PC-9 (cell line): ENCODE measurements around the gene SLC46A2. TPM values are rescaled to one million over a fixed set of nuclear protein-coding genes. Genes with fewer than 3 reads are reported as not detected.

Source experiments
- BruUV-seq: library from RNA; stranded (reverse); fragments of 400-500 nt; replicated peaks from 2 replicates; lab custom pipeline; 2021; lab: Mats Ljungman, UMichigan
- CTCF ChIA-PET: fragments of 300-600 bp; sonication (Branson Sonifier 250); formaldehyde crosslinking; loops from one replicate; lab custom pipeline; 2022; ENCODE audit warnings: antibody characterized with exemption; lab: Charles Lee
- POLR2A ChIA-PET: fragments of 300-600 bp; sonication (Branson Sonifier 250); formaldehyde crosslinking; loops from one replicate; lab custom pipeline; 2022; ENCODE audit warnings: antibody characterized with exemption; ENCODE audit not compliant: unreplicated experiment; lab: Charles Lee
- DNase-seq, 2 experiments: peaks; one replicate each; pipeline versions ENCODE4 v3.0.0 to v3.0.0-alpha.2; 2015 to 2022; ENCODE audit warnings: mixed read lengths in 1 of 2
- H2AFZ ChIP-seq: fragments of 200-600 bp; sonication (generic); 2 replicates; pipeline ENCODE4 v1.8.1; 2017; ENCODE audit warnings: antibody characterized with exemption
- H3F3A ChIP-seq: fragments of 200-600 bp; sonication (generic); 2 replicates; pipeline ENCODE4 v1.8.1; 2017; ENCODE audit warnings: antibody characterized with exemption, mild to moderate bottlenecking, low read depth; ENCODE audit not compliant: insufficient read depth
- H3K27ac ChIP-seq: fragments of 200-600 bp; sonication (generic); 2 replicates; pipeline ENCODE4 v1.6.1; 2016; ENCODE audit warnings: mixed run types
- H3K27me3 ChIP-seq: fragments of 200-600 bp; sonication (generic); 2 replicates; pipeline ENCODE4 v1.6.1; 2016; ENCODE audit warnings: low read depth, mixed run types; ENCODE audit not compliant: insufficient read depth
- H3K36me3 ChIP-seq: fragments of 200-600 bp; sonication (generic); 2 replicates; pipeline ENCODE4 v1.6.1; 2016; ENCODE audit warnings: low read depth, mixed run types
- H3K4me1 ChIP-seq: fragments of 200-600 bp; sonication (generic); replicated peaks from 2 replicates; pipeline ENCODE4 v1.6.1; 2016; ENCODE audit warnings: mixed run types; ENCODE audit not compliant: insufficient read depth
- H3K4me2 ChIP-seq: fragments of 200-600 bp; sonication (generic); 2 replicates; pipeline ENCODE4 v1.6.1; 2017; ENCODE audit warnings: mixed run types
- H3K4me3 ChIP-seq: fragments of 200-600 bp; sonication (generic); 2 replicates; pipeline ENCODE4 v1.6.1; 2016; ENCODE audit warnings: mixed run types
- H3K79me2 ChIP-seq: fragments of 200-600 bp; sonication (generic); 2 replicates; pipeline ENCODE4 v1.6.1; 2017; ENCODE audit warnings: low read depth, mixed run types
- H3K9me2 ChIP-seq: fragments of 200-600 bp; sonication (generic); 2 replicates; pipeline ENCODE4 v1.8.1; 2017; ENCODE audit warnings: mild to moderate bottlenecking; ENCODE audit not compliant: insufficient read depth
- H3K9me3 ChIP-seq: fragments of 200-600 bp; sonication (generic); 2 replicates; pipeline ENCODE4 v1.8.1; 2016; ENCODE audit warnings: low read depth; ENCODE audit not compliant: insufficient read depth
- H4K20me1 ChIP-seq: fragments of 200-600 bp; sonication (generic); 2 replicates; pipeline ENCODE4 v1.8.1; 2017; ENCODE audit not compliant: insufficient read depth
- CTCF ChIP-seq: fragments of 200-600 bp; sonication (generic); conservative IDR thresholded peaks from 2 replicates; pipeline ENCODE4 v1.6.1; 2017; ENCODE audit warnings: mixed run types, antibody characterized with exemption, mild to moderate bottlenecking, moderate library complexity
- EZH2 ChIP-seq: fragments of 200-600 bp; sonication (generic); IDR thresholded peaks from 2 replicates; pipeline ENCODE4 v1.8.0; 2017; ENCODE audit warnings: antibody characterized with exemption, low read depth
- intact Hi-C: fragments of 100-400 bp; cut with micrococcal nuclease; formaldehyde crosslinking; loops from one replicate; pipeline ENCODE4 v1.10.0; 2022; ENCODE audit not compliant: unreplicated experiment
- total RNA-seq: library from RNA; stranded (reverse); gene quantifications from 2 replicates; pipeline ENCODE4 v1.2.3, GENCODE V29; 2021

SLC46A2 gene
- total RNA-seq, 1 experiment from 2014 or later: not detected

- H3F3A ChIP-seq: peaks cover 22% of the 10 kb centered on the region
- intact Hi-C loops: no loop called here
- no TSS peak for BruUV-seq
- DNase-seq: no peak
- POLR2A ChIA-PET: no interaction called here
- H3K4me1 ChIP-seq: peaks cover 20% of the 10 kb centered on the region
- no peak overlapping the region for H2AFZ ChIP-seq
- no peak overlapping the region for H3K27ac ChIP-seq
- no peak overlapping the region for H3K4me2 ChIP-seq
- TF ChIP-seq CTCF (no peak), EZH2 (no peak)
- CTCF ChIA-PET: interaction anchor here (1.6 kb wide), 1 partner anchor 33 kb away, joined by 10 read pairs; no protein-coding TSS in a partner anchor
- no peaks in the 10 kb centered on the region for H3K9me3 ChIP-seq
- H3K36me3 ChIP-seq: peaks cover 8% of the 10 kb centered on the region; the same call in 1 of the 2 replicates
- H3K27me3 ChIP-seq: no peaks in the 10 kb centered on the region
- H3K4me3 ChIP-seq: no peak overlapping the region
- H3K9me2 ChIP-seq: no peaks in the 10 kb centered on the region
- no peaks in the 10 kb centered on the region for H4K20me1 ChIP-seq
- no peaks in the 10 kb centered on the region for H3K79me2 ChIP-seq
These were observed 20.1 kb downstream of the SLC46A2 start for GRCh38 chr9:112870556-112870955.

GRCh38 chr9:112869917-112870316, 20.8 kb downstream of the SLC46A2 start:
- Histone ChIP-seq H3K9me2 (no peaks in the 10 kb centered on the region), H3K27me3 (no peaks in the 10 kb centered on the region), H3F3A (peaks cover 22% of the 10 kb centered on the region), H3K4me3 (no peak overlapping the region), H2AFZ (no peak overlapping the region), H3K4me2 (no peak overlapping the region), H3K36me3 (peaks cover 2% of the 10 kb centered on the region; the same call in 1 of the 2 replicates), H4K20me1 (no peaks in the 10 kb centered on the region), H3K4me1 (peaks cover 20% of the 10 kb centered on the region), H3K9me3 (no peaks in the 10 kb centered on the region), H3K27ac (no peak overlapping the region), H3K79me2 (no peaks in the 10 kb centered on the region)
- TF ChIP-seq CTCF (no peak), EZH2 (no peak)
- intact Hi-C loops: no loop called here
- POLR2A ChIA-PET: no interaction called here
- DNase-seq: no peak
- no TSS peak for BruUV-seq
- CTCF ChIA-PET: interaction anchor here (1.6 kb wide), 1 partner anchor 33 kb away, joined by 10 read pairs; no protein-coding TSS in a partner anchor

GRCh38 chr9:112869041-112869529, 21.6 kb downstream of the SLC46A2 start:
- CTCF ChIA-PET: interaction anchor here (1.0 to 1.6 kb wide), 2 partner anchors 14 to 34 kb away, joined by 3 to 10 read pairs; no protein-coding TSS in a partner anchor
- no peak for DNase-seq
- no TSS peak for BruUV-seq
- H3K4me2 ChIP-seq: peak overlapping the region; percentile 48
- no peaks in the 10 kb centered on the region for H3K27me3 ChIP-seq
- intact Hi-C loops: no loop called here
- POLR2A ChIA-PET: interaction anchor here (0.7 kb wide), 1 partner anchor 13 kb away, joined by 15 read pairs; no protein-coding TSS in a partner anchor
- H3K27ac ChIP-seq: peak overlapping the region; percentile 81
- no peaks in the 10 kb centered on the region for H3K9me3 ChIP-seq
- TF ChIP-seq CTCF: no peak
- TF ChIP-seq EZH2: no peak
- peaks cover 20% of the 10 kb centered on the region for H3K4me1 ChIP-seq
- H4K20me1 ChIP-seq: no peaks in the 10 kb centered on the region
- no peak overlapping the region for H2AFZ ChIP-seq
- no peak overlapping the region for H3K4me3 ChIP-seq
- no peaks in the 10 kb centered on the region for H3K36me3 ChIP-seq
- no peaks in the 10 kb centered on the region for H3K9me2 ChIP-seq
- H3K79me2 ChIP-seq: no peaks in the 10 kb centered on the region
- H3F3A ChIP-seq: peaks cover 22% of the 10 kb centered on the region
